GM06990 (cell line): ENCODE results near the gene CDIPT.

Experiments
- DNase-seq: peaks from one replicate; pipeline ENCODE4 v3.0.0-alpha.2; 2011; ENCODE audit not compliant: insufficient read length; ENCODE audit errors: extremely low read depth
- H3K27me3 ChIP-seq: replicated peaks from 2 replicates; pipeline ENCODE4 v1.6.0; 2011; ENCODE audit warnings: low read length; ENCODE audit not compliant: control insufficient read depth, insufficient read depth
- H3K36me3 ChIP-seq: 2 replicates; pipeline ENCODE4 v1.5.1; 2011; ENCODE audit warnings: low read length; ENCODE audit not compliant: control insufficient read depth, insufficient read depth
- H3K4me3 ChIP-seq: replicated peaks from 2 replicates; pipeline ENCODE4 v1.5.1; 2011; ENCODE audit warnings: low read depth, mild to moderate bottlenecking, control low read depth, low read length
- CTCF ChIP-seq: IDR thresholded peaks from 2 replicates; pipeline ENCODE4 v1.5.1; 2011; ENCODE audit warnings: low read length, control low read depth, mild to moderate bottlenecking, inconsistent platforms; ENCODE audit not compliant: insufficient read depth, poor library complexity, severe bottlenecking

The CDIPT gene

GRCh38 chr16:29903590-29903989 is 40.6 kb upstream of the CDIPT start:
- Histone ChIP-seq H3K27me3 (no peaks in the 10 kb centered on the region; the same call in 1 of the 2 replicates), H3K36me3 (peaks cover 3% of the 10 kb centered on the region), H3K4me3 (no peak overlapping the region)
- no peak for DNase-seq
- TF ChIP-seq CTCF: no peak

- no peaks in the 10 kb centered on the region; the same call in none of the 2 replicates for H3K27me3 ChIP-seq
- no peaks in the 10 kb centered on the region for H3K36me3 ChIP-seq
- DNase-seq: no peak
- H3K4me3 ChIP-seq: no peak overlapping the region
- TF ChIP-seq CTCF: no peak
Observed at GRCh38 chr16:29901607-29901945, 38.5 kb upstream of the CDIPT start.

- Histone ChIP-seq H3K27me3 (no peaks in the 10 kb centered on the region; the same call in none of the 2 replicates), H3K36me3 (no peaks in the 10 kb centered on the region), H3K4me3 (no peak overlapping the region)
- DNase-seq: no peak
- TF ChIP-seq CTCF: no peak
Observed at GRCh38 chr16:29900888-29901606, 38.0 kb upstream of the CDIPT start.

- peaks cover under 1% of the 10 kb centered on the region for H3K27me3 ChIP-seq
- H3K4me3 ChIP-seq: peak within 1 kb of the TSS; percentile 62
- H3K36me3 ChIP-seq: no peaks in the 10 kb centered on the region
- peak; percentile 66 for DNase-seq
- no peak for TF ChIP-seq CTCF
Observed at GRCh38 chr16:29900102-29900887, 37.3 kb upstream of the CDIPT start, which contains the start of gene ASPHD1. Gene ASPHD1 (plus strand): TSS chr16:29900488. CDS start chr16:29900972, 484 bp downstream.

- TF ChIP-seq CTCF: no peak
- H3K36me3 ChIP-seq: no peaks in the 10 kb centered on the region
- no peak for DNase-seq
Observed at GRCh38 chr16:29899516-29900101, 36.6 kb upstream of the CDIPT start, which contains the start of gene SEZ6L2. Gene SEZ6L2 (minus strand): TSS chr16:29899550. CDS start chr16:29899019, 531 bp downstream.

More at GRCh38 chr16:29899516-29900101, 36.6 kb upstream of the CDIPT start, which contains the start of gene SEZ6L2:
- H3K4me3 ChIP-seq: peak within 1 kb of the TSS; percentile 62
- peaks cover 1% of the 10 kb centered on the region for H3K27me3 ChIP-seq
